ENCODE results near the gene SMIM30. TPM values are rescaled to one million over a fixed set of nuclear protein-coding genes. Genes with fewer than 3 reads are reported as not detected.
A peak's percentile ranks its signal among the peaks of the same experiment; 100 is the strongest.
"Not testable (repeated sequence)": the region's sequence is repeated elsewhere in the genome, so short reads cannot be mapped to it uniquely, and the experiment has no call there.

SMIM30 gene
- 10 to 100 TPM; 55.9 to 98.8 (median 73.0) TPM for total RNA-seq

GRCh38 chr7:113118074-113118959 lies at the start of gene SMIM30:
SMIM30 (minus strand) TSS chr7:113118554; CDS start chr7:113117578, 976 bp downstream.
- in situ Hi-C loops (cut with MboI; ENCODE audit: low sequenced_read_pairs in 4 of 4) = loop anchor here in 1 of 4 donors (25.0 kb wide), 1 partner anchor 181 kb away; a partner anchor contains a TSS
- Histone ChIP-seq H3K4me3 (peak within 1 kb of the TSS; percentile 69 to 76 (median 72)), H3K27me3 (no peaks in the 10 kb centered on the region), H3K27ac (peak within 1 kb of the TSS; percentile 81 to 88 (median 84)), H3K4me1 (peaks cover 12 to 17% of the 10 kb centered on the region in 2 donors), H3K9me3 (no peaks in the 10 kb centered on the region), H3K36me3 (peaks cover 0 to 13% of the 10 kb centered on the region in 2 donors)
- TF ChIP-seq POLR2A (IDR thresholded peaks at IDR 0.05) (peak; percentile 96), CTCF (IDR thresholded peaks at IDR 0.05 in 4 of 5, conservative IDR thresholded peaks at IDR 0.05 in 1 of 5) (no peak)
- ATAC-seq (peak; percentile 98 to 100), DNase-seq (peak; percentile 92 to 93)
- intact Hi-C loops (cut with DNase I; ENCODE audit: low total_unique reads) = loop anchor here (1.0 to 5.0 kb wide), 5 partner anchors 181 to 636 kb away; partner anchors contain the start of gene TMEM168

- H3K4me1 ChIP-seq; H3K27me3 ChIP-seq; ATAC-seq; H3K36me3 ChIP-seq; H3K4me3 ChIP-seq; H3K9me3 ChIP-seq; in situ Hi-C loops (cut with MboI; ENCODE audit: low sequenced_read_pairs in 4 of 4); DNase-seq; H3K27ac ChIP-seq; intact Hi-C loops (cut with DNase I; ENCODE audit: low total_unique reads): not testable (repeated sequence)
Observed at GRCh38 chr7:113166176-113166575, 47.8 kb upstream of the SMIM30 start.

GRCh38 chr7:113161050-113161449 lies 42.7 kb upstream of the SMIM30 start:
- Histone ChIP-seq H3K4me3 (no peak overlapping the region), H3K4me1 (no peaks in the 10 kb centered on the region), H3K36me3 (no peaks in the 10 kb centered on the region), H3K27me3 (no peaks in the 10 kb centered on the region), H3K27ac (no peak overlapping the region), H3K9me3 (no peaks in the 10 kb centered on the region)
- ATAC-seq = no peak
- DNase-seq = no peak
- TF ChIP-seq POLR2A (IDR thresholded peaks at IDR 0.05) = no peak
- no peak for TF ChIP-seq CTCF (IDR thresholded peaks at IDR 0.05 in 4 of 5, conservative IDR thresholded peaks at IDR 0.05 in 1 of 5)
- in situ Hi-C loops (cut with MboI; ENCODE audit: low sequenced_read_pairs in 4 of 4) (no loop called here), intact Hi-C loops (cut with DNase I; ENCODE audit: low total_unique reads) (loop anchor here (5.0 kb wide), 1 partner anchor 261 kb away; no protein-coding TSS in a partner anchor)

GRCh38 chr7:113159746-113160339 lies 41.5 kb upstream of the SMIM30 start:
- Histone ChIP-seq H3K9me3 (no peaks in the 10 kb centered on the region), H3K27ac (no peak overlapping the region), H3K4me3 (no peak overlapping the region), H3K27me3 (no peaks in the 10 kb centered on the region), H3K4me1 (no peaks in the 10 kb centered on the region), H3K36me3 (no peaks in the 10 kb centered on the region)
- TF ChIP-seq POLR2A (IDR thresholded peaks at IDR 0.05) (no peak), CTCF (IDR thresholded peaks at IDR 0.05 in 4 of 5, conservative IDR thresholded peaks at IDR 0.05 in 1 of 5) (peak in 2 of 5 experiments; percentile 33 to 46)
- intact Hi-C loops (cut with DNase I; ENCODE audit: low total_unique reads) (loop anchor here (5.0 kb wide), 1 partner anchor 262 kb away; no protein-coding TSS in a partner anchor), in situ Hi-C loops (cut with MboI; ENCODE audit: low sequenced_read_pairs in 4 of 4) (no loop called here)
- DNase-seq (no peak), ATAC-seq (no peak)

- no peak for DNase-seq
- H3K4me1 ChIP-seq = no peaks in the 10 kb centered on the region
- H3K36me3 ChIP-seq = no peaks in the 10 kb centered on the region
- no peak for TF ChIP-seq CTCF (IDR thresholded peaks at IDR 0.05 in 4 of 5, conservative IDR thresholded peaks at IDR 0.05 in 1 of 5)
- TF ChIP-seq POLR2A (IDR thresholded peaks at IDR 0.05) = no peak
- H3K27ac ChIP-seq = no peak overlapping the region
- H3K9me3 ChIP-seq = no peaks in the 10 kb centered on the region
- ATAC-seq = no peak
- in situ Hi-C loops (cut with MboI; ENCODE audit: low sequenced_read_pairs in 4 of 4) = no loop called here
- no peak overlapping the region for H3K4me3 ChIP-seq
- intact Hi-C loops (cut with DNase I; ENCODE audit: low total_unique reads) = no loop called here
- H3K27me3 ChIP-seq = no peaks in the 10 kb centered on the region
Observed at GRCh38 chr7:113158756-113159155, 40.4 kb upstream of the SMIM30 start.
